ENCODE data around the gene TXNDC8. TPM values are rescaled to one million over a fixed set of nuclear protein-coding genes. Genes with fewer than 3 reads are reported as not detected.

Gene TXNDC8
- total RNA-seq, 1 experiment from 2014 or later: not detected

DNA sequence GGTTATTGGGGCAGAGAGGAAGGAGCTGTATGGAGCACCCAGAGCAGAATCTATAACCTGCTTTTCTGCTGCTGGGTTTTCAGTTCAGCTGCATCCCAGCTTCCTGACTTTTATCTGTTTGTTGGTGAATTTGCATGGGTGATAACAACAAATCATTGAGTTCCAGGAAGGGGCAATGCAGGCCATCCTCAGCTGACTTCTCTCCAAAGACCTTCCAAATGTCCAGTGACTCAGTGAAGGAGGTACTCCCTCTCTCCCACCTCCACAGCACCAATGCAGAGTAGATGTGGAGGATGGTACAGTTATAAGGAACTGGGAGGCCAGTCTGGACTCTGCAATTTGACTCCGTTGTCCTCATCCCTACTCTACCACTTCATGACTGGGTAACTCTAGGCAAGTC, 79.7 kb downstream of the TXNDC8 start:
- CTCF ChIA-PET: no interaction called here

DNA sequence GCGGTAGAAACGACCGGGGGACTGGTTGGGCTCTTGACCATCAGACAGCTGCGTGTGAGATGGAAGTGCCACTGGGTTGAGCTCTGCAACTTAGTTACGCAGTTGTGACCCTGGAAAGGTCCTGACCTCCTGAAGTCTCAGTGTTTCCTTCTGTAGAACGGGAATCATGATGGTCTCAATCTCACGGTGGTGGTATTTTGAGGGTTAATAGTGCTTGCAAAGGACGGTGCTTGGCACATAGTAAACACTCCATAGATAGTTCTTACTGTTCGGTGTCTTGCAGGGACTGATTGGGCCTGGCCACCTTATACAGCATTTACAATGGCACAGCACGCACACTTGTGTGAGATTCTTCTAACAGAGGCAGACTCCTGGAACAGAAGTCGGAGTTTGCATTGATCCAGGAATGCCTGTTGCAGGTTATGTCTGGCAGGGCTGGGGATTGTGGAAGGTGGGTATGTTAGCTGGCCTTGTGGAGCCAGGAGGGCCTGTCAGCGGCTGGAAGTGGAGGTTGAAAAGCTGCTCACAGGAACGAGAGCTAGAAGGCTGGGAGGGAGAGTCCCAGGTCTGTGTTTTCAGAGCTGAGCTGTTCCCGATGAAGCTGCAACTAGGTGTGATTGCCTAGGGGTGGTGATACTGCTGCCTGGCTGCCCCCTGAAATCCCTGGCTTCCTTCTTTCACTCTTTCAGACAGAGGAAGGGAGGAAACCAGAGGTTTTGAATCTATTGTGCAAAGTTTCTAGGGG, 80.4 kb downstream of the TXNDC8 start:
- CTCF ChIA-PET: interaction anchor here (0.6 to 1.2 kb wide), 3 partner anchors 68 to 74 kb away, joined by 4 to 6 read pairs (median 5); no protein-coding TSS in a partner anchor
- peak in 1 of 2 experiments; percentile 43 for DNase-seq
- Histone ChIP-seq H3K4me3 (ENCODE audit: low read depth, low read length) (peak overlapping the region; percentile 96), H3K4me1 (peaks cover 34% of the 10 kb centered on the region), H3K9me3 (no peaks in the 10 kb centered on the region), H3K36me3 (ENCODE audit: control insufficient read depth, insufficient read depth, low read length) (no peaks in the 10 kb centered on the region), H3K27me3 (replicated peaks; ENCODE audit: control insufficient read depth, insufficient read depth, low read length) (no peaks in the 10 kb centered on the region)
- H3K4me3 Mint-ChIP-seq (ENCODE audit: unreplicated experiment): peak overlapping the region; percentile 98
- POLR2A ChIA-PET: interaction anchor here (0.6 to 1.2 kb wide), 12 partner anchors 12 to 366 kb away, joined by 3 to 20 read pairs (median 5); no protein-coding TSS in a partner anchor
- no peaks in the 10 kb centered on the region for H3K27me3 Mint-ChIP-seq (ENCODE audit: insufficient read depth, unreplicated experiment)
- TF ChIP-seq, protein P1, sequence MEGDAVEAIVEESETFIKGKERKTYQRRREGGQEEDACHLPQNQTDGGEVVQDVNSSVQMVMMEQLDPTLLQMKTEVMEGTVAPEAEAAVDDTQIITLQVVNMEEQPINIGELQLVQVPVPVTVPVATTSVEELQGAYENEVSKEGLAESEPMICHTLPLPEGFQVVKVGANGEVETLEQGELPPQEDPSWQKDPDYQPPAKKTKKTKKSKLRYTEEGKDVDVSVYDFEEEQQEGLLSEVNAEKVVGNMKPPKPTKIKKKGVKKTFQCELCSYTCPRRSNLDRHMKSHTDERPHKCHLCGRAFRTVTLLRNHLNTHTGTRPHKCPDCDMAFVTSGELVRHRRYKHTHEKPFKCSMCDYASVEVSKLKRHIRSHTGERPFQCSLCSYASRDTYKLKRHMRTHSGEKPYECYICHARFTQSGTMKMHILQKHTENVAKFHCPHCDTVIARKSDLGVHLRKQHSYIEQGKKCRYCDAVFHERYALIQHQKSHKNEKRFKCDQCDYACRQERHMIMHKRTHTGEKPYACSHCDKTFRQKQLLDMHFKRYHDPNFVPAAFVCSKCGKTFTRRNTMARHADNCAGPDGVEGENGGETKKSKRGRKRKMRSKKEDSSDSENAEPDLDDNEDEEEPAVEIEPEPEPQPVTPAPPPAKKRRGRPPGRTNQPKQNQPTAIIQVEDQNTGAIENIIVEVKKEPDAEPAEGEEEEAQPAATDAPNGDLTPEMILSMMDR (IDR thresholded peaks at IDR 0.05; ENCODE audit: insufficient read depth in 1 of 2, low read depth in 1 of 2, low read length in 1 of 2, severe bottlenecking in 1 of 2, unreplicated experiment in 1 of 2): no peak
- peak overlapping the region; percentile 99 for H3K27ac Mint-ChIP-seq (ENCODE audit: unreplicated experiment)
- H3K4me1 Mint-ChIP-seq (ENCODE audit: low read depth, unreplicated experiment): peaks cover 26% of the 10 kb centered on the region
- no peaks in the 10 kb centered on the region for H3K9me3 Mint-ChIP-seq (ENCODE audit: unreplicated experiment)
- intact Hi-C loops (cut with micrococcal nuclease; ENCODE audit: unreplicated experiment): loop anchor here (2.0 to 5.0 kb wide), 4 partner anchors 26 to 85 kb away; no protein-coding TSS in a partner anchor
- BruUV-seq (replicated peaks): TSS peak; percentile 62
- peaks cover 36% of the 10 kb centered on the region for H3K36me3 Mint-ChIP-seq (ENCODE audit: insufficient read depth, unreplicated experiment)

More for the DNA sequence above, 79.7 kb downstream of the TXNDC8 start:
- no TSS peak for BruUV-seq (replicated peaks)
- intact Hi-C loops (cut with micrococcal nuclease; ENCODE audit: unreplicated experiment): loop anchor here (2.0 to 5.0 kb wide), 4 partner anchors 25 to 84 kb away; no protein-coding TSS in a partner anchor
- H3K27me3 ChIP-seq (replicated peaks; ENCODE audit: control insufficient read depth, insufficient read depth, low read length): no peaks in the 10 kb centered on the region
- Mint-ChIP-seq H3K36me3 (ENCODE audit: insufficient read depth, unreplicated experiment) (peaks cover 30% of the 10 kb centered on the region), H3K4me3 (ENCODE audit: unreplicated experiment) (peak overlapping the region; percentile 98), H3K27me3 (ENCODE audit: insufficient read depth, unreplicated experiment) (no peaks in the 10 kb centered on the region), H3K27ac (ENCODE audit: unreplicated experiment) (peak overlapping the region; percentile 99), H3K4me1 (ENCODE audit: low read depth, unreplicated experiment) (peaks cover 26% of the 10 kb centered on the region), H3K9me3 (ENCODE audit: unreplicated experiment) (no peaks in the 10 kb centered on the region)
- POLR2A ChIA-PET: no interaction called here
- no peaks in the 10 kb centered on the region for H3K36me3 ChIP-seq (ENCODE audit: control insufficient read depth, insufficient read depth, low read length)
- TF ChIP-seq, protein P1 (IDR thresholded peaks at IDR 0.05; ENCODE audit: insufficient read depth in 1 of 2, low read depth in 1 of 2, low read length in 1 of 2, severe bottlenecking in 1 of 2, unreplicated experiment in 1 of 2): no peak
- no peaks in the 10 kb centered on the region for H3K9me3 ChIP-seq
- DNase-seq: no peak
- peak overlapping the region; percentile 96 for H3K4me3 ChIP-seq (ENCODE audit: low read depth, low read length)
- H3K4me1 ChIP-seq: peaks cover 28% of the 10 kb centered on the region

DNA sequence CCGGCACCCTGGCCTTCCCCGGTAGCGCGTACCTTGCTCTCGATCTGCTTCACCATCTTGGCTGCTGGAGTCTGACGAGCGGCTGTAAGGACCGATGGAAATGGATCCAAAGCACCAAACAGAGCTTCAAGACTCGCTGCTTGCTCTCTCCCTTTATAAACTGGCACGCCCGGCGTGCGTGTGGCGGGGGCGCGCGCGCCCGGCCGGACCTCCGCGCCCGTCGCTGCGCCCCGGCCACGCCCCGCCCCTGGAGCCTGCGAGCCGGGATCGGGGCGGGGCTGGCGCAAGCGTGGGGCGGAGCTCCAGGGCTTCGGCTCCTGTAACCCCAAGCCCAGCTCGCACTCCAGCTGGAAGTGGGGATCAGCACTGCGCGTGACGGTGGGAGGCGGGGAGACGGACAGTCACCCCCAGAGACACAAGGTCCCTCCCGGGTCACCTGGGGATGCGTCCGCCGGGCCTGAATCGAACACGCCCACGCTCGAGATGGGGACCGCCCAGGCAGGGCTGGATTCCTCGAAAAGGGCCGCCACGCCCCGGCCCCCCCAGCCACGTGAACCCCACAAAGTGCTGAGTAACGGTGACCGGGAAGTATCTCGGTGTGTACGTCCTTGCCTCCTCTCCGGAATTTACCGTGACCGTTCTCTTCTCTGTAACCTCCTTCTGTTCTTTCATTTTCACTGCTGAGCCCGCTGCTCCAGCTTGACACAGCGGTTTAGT, 81.1 kb downstream of the TXNDC8 start, which contains the start of gene TXN:
TSS of gene TXN (minus strand) at position 128 of the 717 bp plus-strand sequence. CDS start at position 56, 72 bp downstream.
- no TSS peak for BruUV-seq (replicated peaks)
- TF ChIP-seq, protein P1 (IDR thresholded peaks at IDR 0.05; ENCODE audit: insufficient read depth in 1 of 2, low read depth in 1 of 2, low read length in 1 of 2, severe bottlenecking in 1 of 2, unreplicated experiment in 1 of 2): no peak
- no peaks in the 10 kb centered on the region for H3K9me3 Mint-ChIP-seq (ENCODE audit: unreplicated experiment)
- peak within 1 kb of the TSS; percentile 99 for H3K27ac Mint-ChIP-seq (ENCODE audit: unreplicated experiment)
- no peaks in the 10 kb centered on the region for H3K27me3 Mint-ChIP-seq (ENCODE audit: insufficient read depth, unreplicated experiment)
- H3K4me1 Mint-ChIP-seq (ENCODE audit: low read depth, unreplicated experiment): peaks cover 26% of the 10 kb centered on the region
- peak; percentile 88 to 90 for DNase-seq
- peak within 1 kb of the TSS; percentile 96 for H3K4me3 ChIP-seq (ENCODE audit: low read depth, low read length)
- no peaks in the 10 kb centered on the region for H3K36me3 ChIP-seq (ENCODE audit: control insufficient read depth, insufficient read depth, low read length)
- H3K4me3 Mint-ChIP-seq (ENCODE audit: unreplicated experiment): peak within 1 kb of the TSS; percentile 98
- peaks cover 41% of the 10 kb centered on the region for H3K36me3 Mint-ChIP-seq (ENCODE audit: insufficient read depth, unreplicated experiment)
- H3K4me1 ChIP-seq: peaks cover 39% of the 10 kb centered on the region
- no peaks in the 10 kb centered on the region for H3K9me3 ChIP-seq
- CTCF ChIA-PET: interaction anchor here (0.6 to 1.2 kb wide), 4 partner anchors 38 to 73 kb away, joined by 4 to 12 read pairs (median 6); no protein-coding TSS in a partner anchor
- POLR2A ChIA-PET: interaction anchor here (0.5 to 1.2 kb wide), 18 partner anchors 13 to 1028 kb away, joined by 3 to 20 read pairs (median 5); no protein-coding TSS in a partner anchor
- intact Hi-C loops (cut with micrococcal nuclease; ENCODE audit: unreplicated experiment): loop anchor here (1.0 to 5.0 kb wide), 5 partner anchors 21 to 86 kb away; no protein-coding TSS in a partner anchor
- no peaks in the 10 kb centered on the region for H3K27me3 ChIP-seq (replicated peaks; ENCODE audit: control insufficient read depth, insufficient read depth, low read length)

All from Caco-2 (cell line).